ENCODE measurements around the gene HSPA12A.

DNA sequence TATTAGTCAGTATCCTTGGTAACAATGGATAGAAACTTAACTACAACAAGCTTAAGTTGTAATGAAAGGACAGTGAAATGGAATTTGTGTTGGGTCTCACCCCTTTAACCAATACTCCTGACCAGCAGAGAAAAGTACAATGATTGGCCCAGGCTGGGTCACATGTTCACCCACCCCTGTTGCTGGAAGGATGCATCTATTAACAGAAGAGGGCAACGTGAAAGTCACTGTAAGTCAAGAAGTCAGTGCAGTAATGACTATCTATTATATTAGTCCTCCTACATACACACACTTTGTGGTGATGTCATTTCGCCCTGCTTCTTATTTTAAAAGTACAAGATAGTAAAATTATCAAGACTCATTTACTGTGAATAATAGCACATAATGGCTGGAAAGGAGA is 105.4 kb downstream of the HSPA12A start:
- TF ChIP-seq, protein P1, sequence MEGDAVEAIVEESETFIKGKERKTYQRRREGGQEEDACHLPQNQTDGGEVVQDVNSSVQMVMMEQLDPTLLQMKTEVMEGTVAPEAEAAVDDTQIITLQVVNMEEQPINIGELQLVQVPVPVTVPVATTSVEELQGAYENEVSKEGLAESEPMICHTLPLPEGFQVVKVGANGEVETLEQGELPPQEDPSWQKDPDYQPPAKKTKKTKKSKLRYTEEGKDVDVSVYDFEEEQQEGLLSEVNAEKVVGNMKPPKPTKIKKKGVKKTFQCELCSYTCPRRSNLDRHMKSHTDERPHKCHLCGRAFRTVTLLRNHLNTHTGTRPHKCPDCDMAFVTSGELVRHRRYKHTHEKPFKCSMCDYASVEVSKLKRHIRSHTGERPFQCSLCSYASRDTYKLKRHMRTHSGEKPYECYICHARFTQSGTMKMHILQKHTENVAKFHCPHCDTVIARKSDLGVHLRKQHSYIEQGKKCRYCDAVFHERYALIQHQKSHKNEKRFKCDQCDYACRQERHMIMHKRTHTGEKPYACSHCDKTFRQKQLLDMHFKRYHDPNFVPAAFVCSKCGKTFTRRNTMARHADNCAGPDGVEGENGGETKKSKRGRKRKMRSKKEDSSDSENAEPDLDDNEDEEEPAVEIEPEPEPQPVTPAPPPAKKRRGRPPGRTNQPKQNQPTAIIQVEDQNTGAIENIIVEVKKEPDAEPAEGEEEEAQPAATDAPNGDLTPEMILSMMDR (IDR thresholded peaks at IDR 0.05): no peak
- no peak for TF ChIP-seq POLR2AphosphoS5 (IDR thresholded peaks at IDR 0.05)

Measured in sigmoid colon (tissue), 4 donors.